ENCODE data around the gene ANKRD39.
"Not testable (repeated sequence)": the region's sequence is repeated elsewhere in the genome, so short reads cannot be mapped to it uniquely, and the experiment has no call there.

Gene ANKRD39

GRCh38 chr2:96870626-96871255, 12.9 kb upstream of the ANKRD39 start:
- DNase-seq (ENCODE audit: low spot score), result no peak

GRCh38 chr2:96869822-96870625, 12.2 kb upstream of the ANKRD39 start, which contains the start of gene SEMA4C:
Gene SEMA4C (minus strand): TSS chr2:96870080. CDS start chr2:96867886, 2,194 bp downstream.
- peak; percentile 49 for DNase-seq (ENCODE audit: low spot score)

GRCh38 chr2:96869281-96869821, 11.5 kb upstream of the ANKRD39 start:
- peak; percentile 83 for DNase-seq (ENCODE audit: low spot score)

- DNase-seq (ENCODE audit: low spot score), result peak; percentile 96
These were observed 10.9 kb upstream of the ANKRD39 start for GRCh38 chr2:96868555-96869280.

GRCh38 chr2:96867756-96868554, 10.1 kb upstream of the ANKRD39 start:
- no peak for DNase-seq (ENCODE audit: low spot score)

- no peak for DNase-seq (ENCODE audit: low spot score)
These were observed 9.4 kb upstream of the ANKRD39 start for GRCh38 chr2:96866986-96867755.

- no peak for DNase-seq (ENCODE audit: low spot score)
These were observed 8.8 kb upstream of the ANKRD39 start for GRCh38 chr2:96866586-96866985.

GRCh38 chr2:96866149-96866548, 8.3 kb upstream of the ANKRD39 start:
- DNase-seq (ENCODE audit: low spot score), result no peak

- DNase-seq (ENCODE audit: low spot score), result no peak
These were observed 7.8 kb upstream of the ANKRD39 start for GRCh38 chr2:96865654-96866053.

GRCh38 chr2:96864343-96865091, 6.7 kb upstream of the ANKRD39 start:
- DNase-seq (ENCODE audit: low spot score), result no peak

GRCh38 chr2:96863575-96864342, 5.9 kb upstream of the ANKRD39 start:
- no peak for DNase-seq (ENCODE audit: low spot score)

GRCh38 chr2:96863056-96863455, 5.2 kb upstream of the ANKRD39 start:
- DNase-seq (ENCODE audit: low spot score), result not testable (repeated sequence)

- DNase-seq (ENCODE audit: low spot score), result no peak
These were observed 3.3 kb upstream of the ANKRD39 start for GRCh38 chr2:96861074-96861473.

GRCh38 chr2:96860065-96861029, 2.5 kb upstream of the ANKRD39 start:
- DNase-seq (ENCODE audit: low spot score), result no peak

- DNase-seq (ENCODE audit: low spot score), result no peak
These were observed 1.9 kb upstream of the ANKRD39 start for GRCh38 chr2:96859681-96860064.

- no peak for DNase-seq (ENCODE audit: low spot score)
These were observed 1.4 kb upstream of the ANKRD39 start for GRCh38 chr2:96859099-96859649.

GRCh38 chr2:96856776-96857666, 795 bp downstream of the ANKRD39 start:
- DNase-seq (ENCODE audit: low spot score), result no peak
